SK-N-SH (cell line): ENCODE measurements around the gene CYP1B1. TPM values are rescaled to one million over a fixed set of nuclear protein-coding genes. Genes with fewer than 3 reads are reported as not detected.

Experiments
- CTCF ChIA-PET: fragments of 300-600, 350-600 bp; formaldehyde crosslinking; extraction: SDS; loops from one replicate; lab custom pipeline; 2021; lab: Yijun Ruan, JAX
- POLR2A ChIA-PET: fragments of 350-600 bp; sonication (Branson Sonifier 250); formaldehyde crosslinking; extraction: SDS; loops from one replicate; lab custom pipeline; 2020; ENCODE audit warnings: antibody characterized with exemption, inconsistent platforms; lab: Yijun Ruan, JAX
- DNase-seq: peaks from one replicate; pipeline ENCODE4 v3.0.0; 2012
- H2AFZ ChIP-seq: fragments of 200-600 bp; sonication (generic); 2 replicates; pipeline ENCODE4 v1.8.1; 2016; ENCODE audit warnings: antibody characterized with exemption, mild to moderate bottlenecking, low read depth
- H3F3A ChIP-seq: fragments of 200-600 bp; sonication (generic); replicated peaks from 2 replicates; pipeline ENCODE3; 2016; ENCODE audit warnings: antibody characterized with exemption, mild to moderate bottlenecking; ENCODE audit not compliant: insufficient read depth
- H3K27ac ChIP-seq, 2 experiments: fragments of 200-500 bp in 1 of 2; fragments of 200-600 bp in 1 of 2; sonication (Bioruptor generic) in 1 of 2; sonication (generic), shearing (Covaris generic) in 1 of 2; 2 replicates each; pipeline versions ENCODE4 v1.5.1 to v1.6.1; 2014 to 2016; ENCODE audit warnings: low read depth in 2 of 2, inconsistent platforms in 1 of 2, low read length in 1 of 2, mild to moderate bottlenecking in 1 of 2, mixed read lengths in 1 of 2
- H3K27me3 ChIP-seq: fragments of 200-600 bp; sonication (generic), shearing (Covaris generic); 2 replicates; pipeline ENCODE4 v1.6.1; 2016; ENCODE audit warnings: mixed run types; ENCODE audit not compliant: insufficient read depth
- H3K36me3 ChIP-seq, 2 experiments: fragments of 200-500 bp in 1 of 2; fragments of 200-600 bp in 1 of 2; sonication (Bioruptor generic) in 1 of 2; sonication (generic) in 1 of 2; replicated peaks in 1 of 2; 2 replicates each; pipeline versions ENCODE3 to v1.5.1; 2014 to 2016; ENCODE audit warnings: low read length in 1 of 2, mild to moderate bottlenecking in 1 of 2; ENCODE audit not compliant: insufficient read depth in 2 of 2, control insufficient read depth in 1 of 2
- H3K4me1 ChIP-seq, 2 experiments: fragments of 200-500 bp in 1 of 2; fragments of 200-600 bp in 1 of 2; sonication (Bioruptor generic) in 1 of 2; sonication (generic), shearing (Covaris generic) in 1 of 2; 2 replicates each; pipeline versions ENCODE4 v1.5.1 to v1.6.1; 2014 to 2016; ENCODE audit warnings: low read depth in 1 of 2, low read length in 1 of 2, mixed run types in 1 of 2; ENCODE audit not compliant: insufficient read depth in 2 of 2, control insufficient read depth in 1 of 2
- H3K4me2 ChIP-seq: fragments of 200-600 bp; sonication (generic), shearing (Covaris generic); 2 replicates; pipeline ENCODE4 v1.6.1; 2017; ENCODE audit warnings: mixed run types
- H3K4me3 ChIP-seq, 2 experiments: fragments of 200-500 bp in 1 of 2; fragments of 200-600 bp in 1 of 2; sonication (Bioruptor generic) in 1 of 2; sonication (generic), shearing (Covaris generic) in 1 of 2; 2 replicates each; pipeline versions ENCODE4 v1.5.1 to v1.8.1; 2014 to 2016; ENCODE audit warnings: low read depth in 2 of 2, inconsistent platforms in 1 of 2, low read length in 1 of 2, mild to moderate bottlenecking in 1 of 2, mixed read lengths in 1 of 2, moderate library complexity in 1 of 2
- H3K79me2 ChIP-seq: fragments of 200-600 bp; sonication (generic); 2 replicates; pipeline ENCODE4 v1.8.1; 2017; ENCODE audit warnings: mild to moderate bottlenecking; ENCODE audit not compliant: insufficient read depth
- H3K9ac ChIP-seq: fragments of 200-600 bp; sonication (generic); 2 replicates; pipeline ENCODE4 v1.6.1; 2017; ENCODE audit warnings: mixed run types
- H3K9me2 ChIP-seq: fragments of 200-600 bp; sonication (generic); 2 replicates; pipeline ENCODE4 v1.6.1; 2017; ENCODE audit warnings: mixed run types
- H3K9me3 ChIP-seq: fragments of 200-600 bp; sonication (generic); 2 replicates; pipeline ENCODE4 v1.6.1; 2017; ENCODE audit warnings: mixed run types, mild to moderate bottlenecking, moderate library complexity
- H4K20me1 ChIP-seq: fragments of 200-600 bp; sonication (generic); 2 replicates; pipeline ENCODE4 v1.6.1; 2017; ENCODE audit warnings: mild to moderate bottlenecking, mixed run types; ENCODE audit not compliant: insufficient read depth
- CTCF ChIP-seq: fragments of 200-600 bp; sonication (generic); IDR thresholded peaks from 2 replicates; pipeline ENCODE4 v1.6.1; 2017; ENCODE audit warnings: antibody characterized with exemption, mild to moderate bottlenecking, moderate library complexity
- ELF1 ChIP-seq: IDR thresholded peaks from 2 replicates; pipeline ENCODE4 v1.4.0; 2012
- FOXM1 ChIP-seq: IDR thresholded peaks from 2 replicates; pipeline ENCODE4 v1.4.0; 2012; ENCODE audit warnings: low read depth, mild to moderate bottlenecking
- GABPA ChIP-seq: IDR thresholded peaks from 2 replicates; pipeline ENCODE4 v1.4.0; 2012; ENCODE audit warnings: low read depth, mild to moderate bottlenecking
- GATA2 ChIP-seq: sonication (generic); formaldehyde crosslinking; IDR thresholded peaks from 2 replicates; pipeline ENCODE4 v1.5.0; 2020; ENCODE audit warnings: mild to moderate bottlenecking, missing genetic modification reagents
- MEF2A ChIP-seq: IDR thresholded peaks from 2 replicates; pipeline ENCODE4 v1.4.0; 2012; ENCODE audit warnings: low read depth, borderline replicate concordance
- MXI1 ChIP-seq: IDR thresholded peaks from 2 replicates; pipeline ENCODE4 v1.6.1; 2012; ENCODE audit warnings: mild to moderate bottlenecking, low read depth, low read length, improper control_type of control experiment
- PBX3 ChIP-seq: IDR thresholded peaks from 2 replicates; pipeline ENCODE4; 2012
- POLR2AphosphoS5 ChIP-seq: IDR thresholded peaks from 2 replicates; pipeline ENCODE4 v1.6.1; 2012; ENCODE audit warnings: low read depth, low read length
- RAD21 ChIP-seq: IDR thresholded peaks from 2 replicates; pipeline ENCODE4 v1.6.1; 2012; ENCODE audit warnings: mild to moderate bottlenecking, low read length
- RCOR1 ChIP-seq: fragments of 150-350 bp; IDR thresholded peaks from 2 replicates; pipeline ENCODE4 v1.6.1; 2017; ENCODE audit warnings: antibody characterized with exemption, low read length
- REST ChIP-seq: IDR thresholded peaks from 2 replicates; pipeline ENCODE4 v1.6.1; 2012; ENCODE audit warnings: mild to moderate bottlenecking, low read depth, low read length, moderate library complexity
- RFX5 ChIP-seq: IDR thresholded peaks from 2 replicates; pipeline ENCODE4 v1.6.1; 2012; ENCODE audit warnings: mild to moderate bottlenecking, improper control_type of control experiment, low read length
- RXRA ChIP-seq: IDR thresholded peaks from 2 replicates; pipeline ENCODE4 v1.4.0; 2012; ENCODE audit warnings: low read depth, mild to moderate bottlenecking, borderline replicate concordance
- TAF1 ChIP-seq: IDR thresholded peaks from 2 replicates; pipeline ENCODE4 v1.6.1; 2012; ENCODE audit warnings: low read depth, mild to moderate bottlenecking, low read length, moderate library complexity, borderline replicate concordance
- TEAD4 ChIP-seq: IDR thresholded peaks from 2 replicates; pipeline ENCODE4 v1.4.0; 2012; ENCODE audit warnings: mild to moderate bottlenecking, borderline replicate concordance; ENCODE audit not compliant: insufficient read depth
- YY1 ChIP-seq: IDR thresholded peaks from 2 replicates; pipeline ENCODE4 v1.4.0; 2012; ENCODE audit warnings: low read depth, mild to moderate bottlenecking
- WGBS: methylation state at CpG from one replicate; pipeline ENCODE4 v1.1.6; 2017; ENCODE audit warnings: low lambda C conversion rate; 5-methylcytosine and 5-hydroxymethylcytosine counted together
- polyA plus RNA-seq, 3 experiments: library from polyadenylated mRNA; depleted of rRNA; stranded (reverse); fragments of >200 nt; gene quantifications; 2 replicates each; pipeline ENCODE4 v1.2.3, GENCODE V29; 2012
- TF ChIP-seq, protein P1 (sequence below): fragments of 150-350 bp; IDR thresholded peaks from 2 replicates; pipeline ENCODE4 v1.6.1; 2017; ENCODE audit warnings: antibody characterized with exemption, low read length, low read depth, borderline replicate concordance
- TF ChIP-seq, protein P2 (sequence below): IDR thresholded peaks from 2 replicates; pipeline ENCODE4 v1.4.0; 2012; ENCODE audit warnings: low read depth, borderline replicate concordance
- TF ChIP-seq, protein P3 (sequence below): IDR thresholded peaks from 2 replicates; pipeline ENCODE4 v1.4.0; 2012; ENCODE audit warnings: low read depth

CYP1B1 gene
- polyA plus RNA-seq, 1 of the 3 experiments (the other 2 are of a cell fraction), result 0.20 TPM

GRCh38 chr2:38105922-38106321 lies 30.0 kb upstream of the CYP1B1 start (continued):
- peak; percentile 34; the same call in 1 of the 2 replicates for TF ChIP-seq RAD21
- no peak for TF ChIP-seq YY1

- DNase-seq, result no peak
- Histone ChIP-seq H3K9me2 (no peaks in the 10 kb centered on the region), H3K79me2 (no peaks in the 10 kb centered on the region), H3K36me3 (no peaks in the 10 kb centered on the region), H3K27me3 (no peaks in the 10 kb centered on the region), H3K4me2 (no peak overlapping the region), H3K27ac (peak overlapping the region in 1 of 2 experiments; percentile 99; a peak in 2 of 4 replicates), H3K9ac (no peak overlapping the region), H3K4me1 (peaks cover 5 to 40% of the 10 kb centered on the region in 2 experiments; a peak in 3 of 4 replicates), H3K4me3 (no peak overlapping the region), H3K9me3 (no peaks in the 10 kb centered on the region), H2AFZ (no peak overlapping the region), H3F3A (no peaks in the 10 kb centered on the region), H4K20me1 (no peaks in the 10 kb centered on the region)
- TF ChIP-seq MXI1, result no peak
- no peak for TF ChIP-seq CTCF
- TF ChIP-seq REST, result no peak
- TF ChIP-seq, protein P1, sequence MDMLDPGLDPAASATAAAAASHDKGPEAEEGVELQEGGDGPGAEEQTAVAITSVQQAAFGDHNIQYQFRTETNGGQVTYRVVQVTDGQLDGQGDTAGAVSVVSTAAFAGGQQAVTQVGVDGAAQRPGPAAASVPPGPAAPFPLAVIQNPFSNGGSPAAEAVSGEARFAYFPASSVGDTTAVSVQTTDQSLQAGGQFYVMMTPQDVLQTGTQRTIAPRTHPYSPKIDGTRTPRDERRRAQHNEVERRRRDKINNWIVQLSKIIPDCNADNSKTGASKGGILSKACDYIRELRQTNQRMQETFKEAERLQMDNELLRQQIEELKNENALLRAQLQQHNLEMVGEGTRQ, result no peak
- TF ChIP-seq RFX5, result no peak
- TF ChIP-seq POLR2AphosphoS5, result no peak
- no peak for TF ChIP-seq ELF1
- TF ChIP-seq, protein P2, sequence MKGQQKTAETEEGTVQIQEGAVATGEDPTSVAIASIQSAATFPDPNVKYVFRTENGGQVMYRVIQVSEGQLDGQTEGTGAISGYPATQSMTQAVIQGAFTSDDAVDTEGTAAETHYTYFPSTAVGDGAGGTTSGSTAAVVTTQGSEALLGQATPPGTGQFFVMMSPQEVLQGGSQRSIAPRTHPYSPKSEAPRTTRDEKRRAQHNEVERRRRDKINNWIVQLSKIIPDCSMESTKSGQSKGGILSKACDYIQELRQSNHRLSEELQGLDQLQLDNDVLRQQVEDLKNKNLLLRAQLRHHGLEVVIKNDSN, result no peak
- TF ChIP-seq RCOR1, result no peak
- no peak for TF ChIP-seq FOXM1
- no peak for TF ChIP-seq GATA2 (CRISPR knock-in tag)
- no peak for TF ChIP-seq GABPA
- TF ChIP-seq, protein P3, sequence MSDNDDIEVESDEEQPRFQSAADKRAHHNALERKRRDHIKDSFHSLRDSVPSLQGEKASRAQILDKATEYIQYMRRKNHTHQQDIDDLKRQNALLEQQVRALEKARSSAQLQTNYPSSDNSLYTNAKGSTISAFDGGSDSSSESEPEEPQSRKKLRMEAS, result no peak
- no peak for TF ChIP-seq MEF2A
- no peak for TF ChIP-seq PBX3
- no peak for TF ChIP-seq RXRA
- no peak for TF ChIP-seq TAF1
- TF ChIP-seq TEAD4, result no peak
- CTCF ChIA-PET, result interaction anchor here (1.0 to 4.8 kb wide), 4 partner anchors 9 to 171 kb away, joined by 3 to 36 read pairs (median 12); partner anchors contain the start of gene CYP1B1
- POLR2A ChIA-PET, result interaction anchor here (4.6 kb wide), 1 partner anchor 27 kb away, joined by 32 read pairs; the partner anchor contains the start of gene CYP1B1
- WGBS, result 89% methylated on average over 3 of the region's 3 CpGs
Observed at GRCh38 chr2:38104598-38104997, 28.6 kb upstream of the CYP1B1 start.
